K562 (cell line): ENCODE measurements around the gene FSTL4. TPM values are rescaled to one million over a fixed set of nuclear protein-coding genes. Genes with fewer than 3 reads are reported as not detected.

Experiments
- CAMTA2 ChIP-seq: fragments of 250-450 bp; sonication (Bioruptor Pico); conservative IDR thresholded peaks from 2 replicates; pipeline ENCODE4 v1.5.1; 2022
- GATAD2B ChIP-seq: fragments of 450-650 bp; IDR thresholded peaks from 2 replicates; pipeline ENCODE4 v1.6.1; 2017; ENCODE audit warnings: mild to moderate bottlenecking, borderline replicate concordance
- MECOM ChIP-seq: fragments of 250-450 bp; sonication (Bioruptor Pico); IDR thresholded peaks from 2 replicates; pipeline ENCODE4 v1.8.0; 2022; ENCODE audit warnings: inconsistent platforms
- PTTG1 ChIP-seq: fragments of 450-650 bp; IDR thresholded peaks from 2 replicates; pipeline ENCODE4 v1.6.1; 2016; ENCODE audit warnings: low read depth, mild to moderate bottlenecking, missing genetic modification characterization, missing compliant biosample characterization
- RFX7 ChIP-seq: fragments of 250-450 bp; sonication (Bioruptor Pico); IDR thresholded peaks from 2 replicates; pipeline ENCODE4 v1.5.1; 2021; ENCODE audit warnings: mild to moderate bottlenecking
- RREB1 ChIP-seq: fragments of 250-450 bp; sonication (Bioruptor Pico); IDR thresholded peaks from 2 replicates; pipeline ENCODE4 v1.4.0; 2020
- SIN3A ChIP-seq, 2 experiments: fragments of 150-350 bp in 1 of 2; IDR thresholded peaks; 2 replicates each; pipeline ENCODE4 v1.6.1; 2011 to 2016; ENCODE audit warnings: borderline replicate concordance in 2 of 2, low read depth in 2 of 2, low read length in 2 of 2, mild to moderate bottlenecking in 2 of 2, moderate library complexity in 2 of 2; ENCODE audit not compliant: control insufficient read depth in 1 of 2
- SOX6 ChIP-seq: fragments of 450-650 bp; IDR thresholded peaks from 2 replicates; pipeline ENCODE4 v1.6.1; 2014; ENCODE audit warnings: mild to moderate bottlenecking
- TGIF2 ChIP-seq: sonication (generic); formaldehyde crosslinking; IDR thresholded peaks from 2 replicates; pipeline ENCODE4 v1.8.1; 2022; ENCODE audit warnings: mild to moderate bottlenecking, missing genetic modification reagents, moderate library complexity
- ZNF124 ChIP-seq: sonication (generic); formaldehyde crosslinking; IDR thresholded peaks from 2 replicates; pipeline ENCODE4 v1.8.1; 2022; ENCODE audit warnings: missing genetic modification reagents
- ZNF740 ChIP-seq, 3 experiments: fragments of 200-800 bp in 1 of 3; sonication (Bioruptor generic) in 1 of 3; sonication (generic) in 1 of 3; formaldehyde crosslinking in 1 of 3; IDR thresholded peaks; 2 replicates each; pipeline versions ENCODE4 v1.6.1 to v1.8.0; 2016 to 2022; ENCODE audit warnings: mild to moderate bottlenecking in 2 of 3, missing compliant biosample characterization in 2 of 3, missing genetic modification characterization in 2 of 3, missing genetic modification reagents in 1 of 3
- polyA plus RNA-seq, 8 experiments: library from polyadenylated mRNA; depleted of rRNA in 4 of 8; stranded (reverse) in 5 of 8; unstranded in 3 of 8; fragments of >200 nt; fragmentation: Nextera tagmentation in 2 of 8; fragmentation: Illumina TruSeq in 1 of 8; extraction: Ambion mirVana in 2 of 8; extraction: Trizol in 1 of 8; gene quantifications; 2 replicates each; pipeline versions ENCODE4 v1.2.1 to v1.2.3, GENCODE V29; 2011 to 2014; ENCODE audit warnings: inconsistent platforms in 1 of 8, missing spikeins in 1 of 8
- total RNA-seq, 7 experiments: library from RNA; depleted of rRNA in 6 of 7; stranded (reverse); fragments of >200 nt in 6 of 7; fragmentation: Illumina TruSeq in 2 of 7; extraction: Trizol in 2 of 7; gene quantifications; 2 replicates each; pipeline versions ENCODE4 v1.2.1 to v1.2.3, GENCODE V29; 2011 to 2021; ENCODE audit warnings: low replicate concordance in 1 of 7
- TF ChIP-seq, protein P1 (sequence below): fragments of 250-450 bp; sonication (Bioruptor Pico); IDR thresholded peaks from 2 replicates; pipeline ENCODE4 v1.6.1; 2021; ENCODE audit warnings: mild to moderate bottlenecking
- TF ChIP-seq, protein P2 (sequence below): fragments of 450-650 bp; IDR thresholded peaks from 2 replicates; pipeline ENCODE4 v1.6.1; 2016; ENCODE audit warnings: low read depth

Gene FSTL4
- total and polyA plus RNA-seq, 9 of the 15 experiments (the other 6 are each of a cell fraction or from before 2014, with no cell fraction given), result 0.08 to 0.18 (median 0.10) TPM; not detected in 5

- TF ChIP-seq ZNF740 (CRISPR knock-in tag; IDR thresholded peaks at IDR 0.05) (no peak), ZNF740 (tag; IDR thresholded peaks at IDR 0.05) (no peak), ZNF124 (no peak), SIN3A (IDR thresholded peaks at IDR 0.05; ENCODE audit: borderline replicate concordance in 2 of 2, control insufficient read depth in 1 of 2, low read depth in 2 of 2, low read length in 2 of 2) (no peak), MECOM (CRISPR knock-in tag) (no peak), TGIF2 (CRISPR knock-in tag) (no peak), CAMTA2 (CRISPR knock-in tag) (no peak), RREB1 (CRISPR knock-in tag) (no peak), RFX7 (CRISPR knock-in tag) (no peak), GATAD2B (no peak), SOX6 (peak; percentile 37; the same call in 1 of the 2 replicates), PTTG1 (tag) (no peak)
- TF ChIP-seq, protein P1, sequence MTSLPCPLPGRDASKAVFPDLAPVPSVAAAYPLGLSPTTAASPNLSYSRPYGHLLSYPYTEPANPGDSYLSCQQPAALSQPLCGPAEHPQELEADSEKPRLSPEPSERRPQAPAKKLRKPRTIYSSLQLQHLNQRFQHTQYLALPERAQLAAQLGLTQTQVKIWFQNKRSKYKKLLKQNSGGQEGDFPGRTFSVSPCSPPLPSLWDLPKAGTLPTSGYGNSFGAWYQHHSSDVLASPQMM (CRISPR knock-in tag), result no peak
- TF ChIP-seq, protein P2, sequence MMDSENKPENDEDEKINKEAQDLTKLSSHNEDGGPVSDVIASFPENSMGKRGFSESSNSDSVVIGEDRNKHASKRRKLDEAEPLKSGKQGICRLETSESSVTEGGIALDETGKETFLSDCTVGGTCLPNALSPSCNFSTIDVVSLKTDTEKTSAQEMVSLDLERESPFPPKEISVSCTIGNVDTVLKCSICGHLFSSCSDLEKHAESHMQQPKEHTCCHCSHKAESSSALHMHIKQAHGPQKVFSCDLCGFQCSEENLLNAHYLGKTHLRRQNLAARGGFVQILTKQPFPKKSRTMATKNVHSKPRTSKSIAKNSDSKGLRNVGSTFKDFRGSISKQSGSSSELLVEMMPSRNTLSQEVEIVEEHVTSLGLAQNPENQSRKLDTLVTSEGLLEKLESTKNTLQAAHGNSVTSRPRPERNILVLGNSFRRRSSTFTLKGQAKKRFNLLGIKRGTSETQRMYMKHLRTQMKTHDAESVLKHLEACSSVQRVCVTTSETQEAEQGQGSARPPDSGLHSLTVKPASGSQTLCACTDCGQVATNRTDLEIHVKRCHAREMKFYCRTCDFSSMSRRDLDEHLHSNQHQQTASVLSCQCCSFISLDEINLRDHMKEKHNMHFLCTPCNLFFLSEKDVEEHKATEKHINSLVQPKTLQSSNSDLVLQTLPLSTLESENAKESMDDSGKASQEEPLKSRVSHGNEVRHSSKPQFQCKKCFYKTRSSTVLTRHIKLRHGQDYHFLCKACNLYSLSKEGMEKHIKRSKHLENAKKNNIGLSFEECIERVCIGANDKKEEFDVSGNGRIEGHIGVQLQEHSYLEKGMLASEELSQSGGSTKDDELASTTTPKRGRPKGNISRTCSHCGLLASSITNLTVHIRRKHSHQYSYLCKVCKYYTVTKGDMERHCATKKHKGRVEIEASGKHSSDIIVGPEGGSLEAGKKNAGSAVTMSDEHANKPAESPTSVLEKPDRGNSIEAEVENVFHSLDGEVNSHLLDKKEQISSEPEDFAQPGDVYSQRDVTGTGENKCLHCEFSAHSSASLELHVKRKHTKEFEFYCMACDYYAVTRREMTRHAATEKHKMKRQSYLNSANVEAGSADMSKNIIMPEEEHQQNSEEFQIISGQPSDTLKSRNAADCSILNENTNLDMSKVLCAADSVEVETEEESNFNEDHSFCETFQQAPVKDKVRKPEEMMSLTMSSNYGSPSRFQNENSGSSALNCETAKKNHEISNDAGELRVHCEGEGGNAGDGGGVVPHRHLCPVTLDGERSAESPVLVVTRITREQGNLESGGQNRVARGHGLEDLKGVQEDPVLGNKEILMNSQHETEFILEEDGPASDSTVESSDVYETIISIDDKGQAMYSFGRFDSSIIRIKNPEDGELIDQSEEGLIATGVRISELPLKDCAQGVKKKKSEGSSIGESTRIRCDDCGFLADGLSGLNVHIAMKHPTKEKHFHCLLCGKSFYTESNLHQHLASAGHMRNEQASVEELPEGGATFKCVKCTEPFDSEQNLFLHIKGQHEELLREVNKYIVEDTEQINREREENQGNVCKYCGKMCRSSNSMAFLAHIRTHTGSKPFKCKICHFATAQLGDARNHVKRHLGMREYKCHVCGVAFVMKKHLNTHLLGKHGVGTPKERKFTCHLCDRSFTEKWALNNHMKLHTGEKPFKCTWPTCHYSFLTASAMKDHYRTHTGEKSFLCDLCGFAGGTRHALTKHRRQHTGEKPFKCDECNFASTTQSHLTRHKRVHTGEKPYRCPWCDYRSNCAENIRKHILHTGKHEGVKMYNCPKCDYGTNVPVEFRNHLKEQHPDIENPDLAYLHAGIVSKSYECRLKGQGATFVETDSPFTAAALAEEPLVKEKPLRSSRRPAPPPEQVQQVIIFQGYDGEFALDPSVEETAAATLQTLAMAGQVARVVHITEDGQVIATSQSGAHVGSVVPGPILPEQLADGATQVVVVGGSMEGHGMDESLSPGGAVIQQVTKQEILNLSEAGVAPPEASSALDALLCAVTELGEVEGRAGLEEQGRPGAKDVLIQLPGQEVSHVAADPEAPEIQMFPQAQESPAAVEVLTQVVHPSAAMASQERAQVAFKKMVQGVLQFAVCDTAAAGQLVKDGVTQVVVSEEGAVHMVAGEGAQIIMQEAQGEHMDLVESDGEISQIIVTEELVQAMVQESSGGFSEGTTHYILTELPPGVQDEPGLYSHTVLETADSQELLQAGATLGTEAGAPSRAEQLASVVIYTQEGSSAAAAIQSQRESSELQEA, result no peak
Measured at GRCh38 chr5:133249593-133249992, 362.7 kb downstream of the FSTL4 start (continued).
